ENCODE data around the gene RC3H2. TPM values are rescaled to one million over a fixed set of nuclear protein-coding genes. Genes with fewer than 3 reads are reported as not detected.

RC3H2 gene
- total RNA-seq, 1 donor from 2014 or later = 54.1 TPM

DNA sequence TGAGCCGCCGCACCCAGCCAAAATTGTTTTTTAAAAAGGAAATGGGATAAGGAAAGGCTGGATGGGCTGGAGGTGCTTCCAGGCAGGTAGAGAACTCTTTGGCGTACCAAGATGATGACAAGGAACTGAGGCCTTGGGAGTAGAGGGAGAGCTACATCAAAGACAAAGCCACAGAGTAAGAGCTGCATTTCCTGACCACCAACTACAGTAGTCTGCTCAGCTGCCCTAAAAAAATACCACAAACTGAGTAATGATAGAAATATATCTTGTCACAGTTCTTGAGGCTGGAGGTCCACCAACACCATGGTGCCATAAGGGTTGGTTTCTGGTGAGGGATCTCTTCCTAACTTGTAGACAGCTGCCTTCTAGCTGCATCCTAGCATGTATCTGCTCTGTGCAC, 97.0 kb downstream of the RC3H2 start:
- Mint-ChIP-seq H3K36me3 (ENCODE audit: low read depth) (no peaks in the 10 kb centered on the region), H3K27me3 (ENCODE audit: low read depth) (peaks cover 2% of the 10 kb centered on the region), H3K4me3 (no peak overlapping the region), H3K27ac (ENCODE audit: unreplicated experiment) (no peak overlapping the region), H3K9me3 (peaks cover 5% of the 10 kb centered on the region), H3K4me1 (no peaks in the 10 kb centered on the region)
- TF ChIP-seq, protein P1, sequence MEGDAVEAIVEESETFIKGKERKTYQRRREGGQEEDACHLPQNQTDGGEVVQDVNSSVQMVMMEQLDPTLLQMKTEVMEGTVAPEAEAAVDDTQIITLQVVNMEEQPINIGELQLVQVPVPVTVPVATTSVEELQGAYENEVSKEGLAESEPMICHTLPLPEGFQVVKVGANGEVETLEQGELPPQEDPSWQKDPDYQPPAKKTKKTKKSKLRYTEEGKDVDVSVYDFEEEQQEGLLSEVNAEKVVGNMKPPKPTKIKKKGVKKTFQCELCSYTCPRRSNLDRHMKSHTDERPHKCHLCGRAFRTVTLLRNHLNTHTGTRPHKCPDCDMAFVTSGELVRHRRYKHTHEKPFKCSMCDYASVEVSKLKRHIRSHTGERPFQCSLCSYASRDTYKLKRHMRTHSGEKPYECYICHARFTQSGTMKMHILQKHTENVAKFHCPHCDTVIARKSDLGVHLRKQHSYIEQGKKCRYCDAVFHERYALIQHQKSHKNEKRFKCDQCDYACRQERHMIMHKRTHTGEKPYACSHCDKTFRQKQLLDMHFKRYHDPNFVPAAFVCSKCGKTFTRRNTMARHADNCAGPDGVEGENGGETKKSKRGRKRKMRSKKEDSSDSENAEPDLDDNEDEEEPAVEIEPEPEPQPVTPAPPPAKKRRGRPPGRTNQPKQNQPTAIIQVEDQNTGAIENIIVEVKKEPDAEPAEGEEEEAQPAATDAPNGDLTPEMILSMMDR (conservative IDR thresholded peaks at IDR 0.05) = no peak
- no peak for DNase-seq (ENCODE audit: low read depth, low spot score)

GRCh38 chr9:122807271-122807900, 97.8 kb downstream of the RC3H2 start:
- DNase-seq (ENCODE audit: low read depth, low spot score) = no peak
- Mint-ChIP-seq H3K9me3 (peaks cover 5% of the 10 kb centered on the region), H3K4me3 (no peak overlapping the region), H3K4me1 (no peaks in the 10 kb centered on the region), H3K27ac (ENCODE audit: unreplicated experiment) (no peak overlapping the region), H3K27me3 (ENCODE audit: low read depth) (peaks cover 3% of the 10 kb centered on the region), H3K36me3 (ENCODE audit: low read depth) (no peaks in the 10 kb centered on the region)
- TF ChIP-seq, protein P1 (conservative IDR thresholded peaks at IDR 0.05) = no peak

DNA sequence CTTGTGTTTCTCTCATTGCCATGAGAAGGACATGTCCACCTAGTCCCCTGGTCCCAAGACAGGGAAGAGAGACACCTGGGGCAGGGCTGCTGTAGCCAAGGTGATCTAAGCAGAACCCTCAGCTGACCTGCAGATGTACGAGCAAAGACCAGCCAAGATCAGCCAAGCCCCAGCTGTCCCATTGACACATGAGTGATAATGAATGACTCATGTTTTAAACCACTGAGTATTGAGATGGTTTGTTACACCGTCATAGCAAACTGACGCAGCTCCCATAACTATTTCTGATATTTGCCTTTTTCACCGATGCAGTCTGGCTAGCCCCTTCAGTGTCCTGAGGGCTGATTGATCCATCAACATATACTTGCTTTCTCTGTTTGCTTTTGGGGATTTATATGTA, 98.5 kb downstream of the RC3H2 start:
- no peaks in the 10 kb centered on the region for H3K36me3 Mint-ChIP-seq (ENCODE audit: low read depth)
- H3K4me1 Mint-ChIP-seq = no peaks in the 10 kb centered on the region
- DNase-seq (ENCODE audit: low read depth, low spot score) = no peak
- peaks cover 5% of the 10 kb centered on the region for H3K9me3 Mint-ChIP-seq
- TF ChIP-seq, protein P1 (conservative IDR thresholded peaks at IDR 0.05) = no peak
- no peak overlapping the region for H3K4me3 Mint-ChIP-seq
- no peak overlapping the region for H3K27ac Mint-ChIP-seq (ENCODE audit: unreplicated experiment)
- H3K27me3 Mint-ChIP-seq (ENCODE audit: low read depth) = peaks cover 3% of the 10 kb centered on the region

DNA sequence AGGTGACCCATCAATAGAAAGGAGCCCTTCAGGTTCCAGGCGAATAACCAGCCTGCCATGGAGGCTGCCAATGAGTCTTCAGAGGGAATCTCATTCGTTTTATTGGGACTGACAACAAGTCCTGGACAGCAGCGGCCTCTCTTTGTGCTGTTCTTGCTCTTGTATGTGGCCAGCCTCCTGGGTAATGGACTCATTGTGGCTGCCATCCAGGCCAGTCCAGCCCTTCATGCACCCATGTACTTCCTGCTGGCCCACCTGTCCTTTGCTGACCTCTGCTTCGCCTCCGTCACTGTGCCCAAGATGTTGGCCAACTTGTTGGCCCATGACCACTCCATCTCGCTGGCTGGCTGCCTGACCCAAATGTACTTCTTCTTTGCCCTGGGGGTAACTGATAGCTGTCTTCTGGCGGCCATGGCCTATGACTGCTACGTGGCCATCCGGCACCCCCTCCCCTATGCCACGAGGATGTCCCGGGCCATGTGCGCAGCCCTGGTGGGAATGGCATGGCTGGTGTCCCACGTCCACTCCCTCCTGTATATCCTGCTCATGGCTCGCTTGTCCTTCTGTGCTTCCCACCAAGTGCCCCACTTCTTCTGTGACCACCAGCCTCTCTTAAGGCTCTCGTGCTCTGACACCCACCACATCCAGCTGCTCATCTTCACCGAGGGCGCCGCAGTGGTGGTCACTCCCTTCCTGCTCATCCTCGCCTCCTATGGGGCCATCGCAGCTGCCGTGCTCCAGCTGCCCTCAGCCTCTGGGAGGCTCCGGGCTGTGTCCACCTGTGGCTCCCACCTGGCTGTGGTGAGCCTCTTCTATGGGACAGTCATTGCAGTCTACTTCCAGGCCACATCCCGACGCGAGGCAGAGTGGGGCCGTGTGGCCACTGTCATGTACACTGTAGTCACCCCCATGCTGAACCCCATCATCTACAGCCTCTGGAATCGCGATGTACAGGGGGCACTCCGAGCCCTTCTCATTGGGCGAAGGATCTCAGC, 104.8 kb downstream of the RC3H2 start, which contains the start of gene OR1K1:
OR1K1 (plus strand) TSS at position 58 of the 995 bp plus-strand sequence; CDS start at position 58, 0 bp downstream.
- TF ChIP-seq, protein P1 (conservative IDR thresholded peaks at IDR 0.05) = no peak
- H3K9me3 Mint-ChIP-seq = no peaks in the 10 kb centered on the region
- H3K4me1 Mint-ChIP-seq = no peaks in the 10 kb centered on the region
- no peak for DNase-seq (ENCODE audit: low read depth, low spot score)
- H3K27me3 Mint-ChIP-seq (ENCODE audit: low read depth) = peaks cover 31% of the 10 kb centered on the region
- H3K27ac Mint-ChIP-seq (ENCODE audit: unreplicated experiment) = peak within 1 kb of the TSS; percentile 86
- H3K36me3 Mint-ChIP-seq (ENCODE audit: low read depth) = no peaks in the 10 kb centered on the region
- H3K4me3 Mint-ChIP-seq = no peak within 1 kb of the TSS

GRCh38 chr9:122797316-122798063, 107.7 kb downstream of the RC3H2 start:
- Mint-ChIP-seq H3K27me3 (ENCODE audit: low read depth) (peaks cover 42% of the 10 kb centered on the region), H3K4me1 (no peaks in the 10 kb centered on the region), H3K27ac (ENCODE audit: unreplicated experiment) (no peak overlapping the region), H3K9me3 (no peaks in the 10 kb centered on the region), H3K4me3 (no peak overlapping the region), H3K36me3 (ENCODE audit: low read depth) (no peaks in the 10 kb centered on the region)
- DNase-seq (ENCODE audit: low read depth, low spot score) = no peak
- TF ChIP-seq, protein P1 (conservative IDR thresholded peaks at IDR 0.05) = no peak
